HG02610 (cell line): ENCODE measurements around the gene SHISA3.

Experiments
- ATAC-seq: cut with Tn5 transposase; IDR thresholded peaks from one replicate; pipeline ENCODE4 v1.9.1; 2021; ENCODE audit warnings: mild to moderate bottlenecking, moderate library complexity; ENCODE audit not compliant: unreplicated experiment

SHISA3 gene

DNA sequence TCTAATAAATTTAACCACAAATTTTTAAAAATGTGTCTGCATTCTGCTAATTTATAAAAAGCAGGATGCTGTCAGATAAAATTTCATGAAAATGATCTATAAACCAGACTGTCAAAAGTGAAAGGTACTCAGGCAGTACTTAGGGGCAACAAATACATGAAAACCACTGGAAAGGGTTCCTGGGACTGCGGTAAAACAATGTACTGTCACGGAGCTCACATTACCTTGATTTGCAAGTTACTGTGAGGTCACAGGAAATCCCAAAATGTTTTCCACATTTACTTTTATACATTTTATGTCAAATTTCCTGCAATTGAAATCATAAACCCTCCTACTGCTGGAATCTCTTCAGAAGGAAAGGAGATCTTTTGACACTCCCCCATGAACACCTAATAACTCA lies 45.3 kb downstream of the SHISA3 start:
- ATAC-seq = no peak

DNA sequence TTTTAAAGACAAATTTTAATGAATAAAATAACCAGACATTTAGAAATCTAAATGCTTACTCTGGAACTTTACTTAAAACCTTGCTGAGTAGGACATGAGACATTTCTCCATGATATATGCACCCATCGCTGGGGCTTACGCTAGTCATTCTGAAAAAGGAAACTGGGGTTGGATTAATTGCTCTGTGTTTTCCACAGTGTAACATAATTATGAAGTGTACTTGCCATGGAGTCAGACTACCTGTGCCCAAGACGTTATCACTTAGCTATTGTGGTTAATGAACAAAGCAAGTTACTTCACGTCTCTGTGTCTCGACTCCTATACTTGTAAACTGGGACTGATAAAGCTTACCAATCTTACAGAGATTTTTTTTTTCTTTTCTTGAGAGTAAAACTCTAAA lies 47.8 kb downstream of the SHISA3 start:
- ATAC-seq = no peak

DNA sequence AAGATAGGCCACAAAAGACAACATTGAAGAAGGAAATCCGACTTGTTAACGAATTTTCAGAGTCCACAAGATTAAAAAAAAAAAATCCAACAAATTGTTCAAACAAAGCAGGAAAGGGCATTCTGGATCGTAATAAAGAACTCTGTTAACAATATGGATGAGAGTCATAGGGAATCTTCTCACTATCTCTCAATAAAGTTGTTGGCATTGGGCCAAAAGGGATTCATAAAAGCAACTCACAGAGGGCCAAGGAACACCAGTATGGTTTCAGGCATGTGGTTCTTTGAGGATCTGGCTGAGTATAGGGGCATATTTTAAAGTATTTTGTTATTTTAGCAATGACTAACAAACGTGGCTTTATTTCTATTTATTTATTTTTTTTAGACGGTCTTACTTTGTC lies 49.5 kb downstream of the SHISA3 start:
- ATAC-seq = no peak
